Activated CD8-positive, alpha-beta memory T cell treated with anti-CD3 and anti-CD28 coated beads, Interleukin-2, amount 10 ng/mL, durations not matched to agents 7 days and 5 days (primary cell): Measurements from ENCODE around the gene PTPRF. TPM values are rescaled to one million over a fixed set of nuclear protein-coding genes. Genes with fewer than 3 reads are reported as not detected.
"Not testable (repeated sequence)": the region's sequence is repeated elsewhere in the genome, so short reads cannot be mapped to it uniquely, and the experiment has no call there.

Experiments used
- ATAC-seq: fragments of 150-1000 bp; cut with Tn5 transposase; one replicate; pipeline ENCODE4 v1.10.0; 2021; ENCODE audit warnings: moderate library complexity
- CTCF ChIA-PET: fragments of 350-600 bp; sonication (Branson Sonifier 250); formaldehyde crosslinking; loops from one replicate; lab custom pipeline; 2021; ENCODE audit warnings: antibody characterized with exemption; lab: Charles Lee
- DNase-seq: peaks from one replicate; pipeline ENCODE4 v3.0.0-alpha.2; 2020
- H3K27ac Mint-ChIP-seq: one replicate; pipeline ENCODE4 v1.8.0; 2021; ENCODE audit warnings: mild to moderate bottlenecking, mixed read lengths
- H3K27me3 Mint-ChIP-seq: one replicate; pipeline ENCODE4 v1.8.0; 2021; ENCODE audit warnings: mixed read lengths
- H3K36me3 Mint-ChIP-seq: one replicate; pipeline ENCODE4 v1.8.0; 2021; ENCODE audit warnings: mild to moderate bottlenecking, mixed read lengths
- H3K4me1 Mint-ChIP-seq: one replicate; pipeline ENCODE4 v1.8.0; 2021; ENCODE audit warnings: mixed read lengths
- H3K4me3 Mint-ChIP-seq: one replicate; pipeline ENCODE4 v1.8.0; 2021; ENCODE audit warnings: mild to moderate bottlenecking, moderate library complexity, mixed read lengths
- H3K9me3 Mint-ChIP-seq: one replicate; pipeline ENCODE4 v1.8.0; 2022; ENCODE audit warnings: low read depth, mixed read lengths
- total RNA-seq, 2 experiments: library from RNA; stranded (reverse); gene quantifications; one replicate each; pipeline ENCODE4 v1.2.3, GENCODE V29; 2021

The PTPRF gene
- total RNA-seq, 2 experiments from 2014 or later: 0.23 to 0.41 TPM

- CTCF ChIA-PET: interaction anchor here (0.9 kb wide), 1 partner anchor 390 kb away, joined by 3 read pairs; no protein-coding TSS in a partner anchor
- Mint-ChIP-seq H3K4me1 (peaks cover under 1% of the 10 kb centered on the region), H3K9me3 (no peaks in the 10 kb centered on the region), H3K36me3 (no peaks in the 10 kb centered on the region), H3K27me3 (no peaks in the 10 kb centered on the region), H3K27ac (no peak overlapping the region), H3K4me3 (no peak overlapping the region)
- ATAC-seq (no peak), DNase-seq (no peak)
These were observed 14.6 kb downstream of the PTPRF start for GRCh38 chr1:43545339-43545694.

- Mint-ChIP-seq H3K36me3 (no peaks in the 10 kb centered on the region), H3K9me3 (no peaks in the 10 kb centered on the region), H3K4me1 (peaks cover 5% of the 10 kb centered on the region), H3K27ac (no peak overlapping the region), H3K4me3 (no peak overlapping the region), H3K27me3 (peaks cover 5% of the 10 kb centered on the region)
- no peak for ATAC-seq
- DNase-seq: no peak
- CTCF ChIA-PET: no interaction called here
These were observed 15.2 kb downstream of the PTPRF start for GRCh38 chr1:43545695-43546387.

GRCh38 chr1:43546388-43547100, 15.9 kb downstream of the PTPRF start:
- ATAC-seq (no peak), DNase-seq (no peak)
- H3K4me3 Mint-ChIP-seq: no peak overlapping the region
- CTCF ChIA-PET: no interaction called here
- no peak overlapping the region for H3K27ac Mint-ChIP-seq
- peaks cover 5% of the 10 kb centered on the region for H3K4me1 Mint-ChIP-seq
- no peaks in the 10 kb centered on the region for H3K36me3 Mint-ChIP-seq
- no peaks in the 10 kb centered on the region for H3K9me3 Mint-ChIP-seq
- H3K27me3 Mint-ChIP-seq: peaks cover 10% of the 10 kb centered on the region

GRCh38 chr1:43547538-43548072, 16.9 kb downstream of the PTPRF start:
- no peak overlapping the region for H3K27ac Mint-ChIP-seq
- peaks cover 5% of the 10 kb centered on the region for H3K4me1 Mint-ChIP-seq
- DNase-seq: no peak
- no peak overlapping the region for H3K4me3 Mint-ChIP-seq
- CTCF ChIA-PET: no interaction called here
- peaks cover 13% of the 10 kb centered on the region for H3K27me3 Mint-ChIP-seq
- ATAC-seq: no peak
- H3K9me3 Mint-ChIP-seq: no peaks in the 10 kb centered on the region
- no peaks in the 10 kb centered on the region for H3K36me3 Mint-ChIP-seq

GRCh38 chr1:43548285-43549271, 17.9 kb downstream of the PTPRF start:
- no peak overlapping the region for H3K4me3 Mint-ChIP-seq
- H3K36me3 Mint-ChIP-seq: no peaks in the 10 kb centered on the region
- H3K27me3 Mint-ChIP-seq: peaks cover 13% of the 10 kb centered on the region
- DNase-seq (no peak), ATAC-seq (no peak)
- H3K4me1 Mint-ChIP-seq: peaks cover 5% of the 10 kb centered on the region
- H3K27ac Mint-ChIP-seq: no peak overlapping the region
- CTCF ChIA-PET: no interaction called here
- H3K9me3 Mint-ChIP-seq: no peaks in the 10 kb centered on the region

- not testable (repeated sequence) for ATAC-seq, H3K9me3 Mint-ChIP-seq, H3K4me1 Mint-ChIP-seq, H3K4me3 Mint-ChIP-seq, H3K27ac Mint-ChIP-seq, H3K36me3 Mint-ChIP-seq, DNase-seq
- peaks cover 13% of the 10 kb centered on the region for H3K27me3 Mint-ChIP-seq
- CTCF ChIA-PET: interaction anchor here (1.3 kb wide), 1 partner anchor 43 kb away, joined by 4 read pairs; no protein-coding TSS in a partner anchor
These were observed 18.7 kb downstream of the PTPRF start for GRCh38 chr1:43549394-43549793.

GRCh38 chr1:43549921-43550597, 19.4 kb downstream of the PTPRF start:
- DNase-seq (no peak), ATAC-seq (peak; percentile 66)
- CTCF ChIA-PET: interaction anchor here (0.9 to 1.3 kb wide), 2 partner anchors 20 to 43 kb away, joined by 3 to 4 read pairs; no protein-coding TSS in a partner anchor

GRCh38 chr1:43550598-43551246, 20.0 kb downstream of the PTPRF start:
- peaks cover 5% of the 10 kb centered on the region for H3K4me1 Mint-ChIP-seq
- H3K9me3 Mint-ChIP-seq: no peaks in the 10 kb centered on the region
- no peak for DNase-seq
- ATAC-seq: no peak
- peaks cover 13% of the 10 kb centered on the region for H3K27me3 Mint-ChIP-seq
- H3K4me3 Mint-ChIP-seq: peak overlapping the region; percentile 32
- no peaks in the 10 kb centered on the region for H3K36me3 Mint-ChIP-seq
- no peak overlapping the region for H3K27ac Mint-ChIP-seq
- CTCF ChIA-PET: interaction anchor here (0.9 to 1.3 kb wide), 2 partner anchors 21 to 44 kb away, joined by 3 to 4 read pairs; no protein-coding TSS in a partner anchor

More at GRCh38 chr1:43549921-43550597, 19.4 kb downstream of the PTPRF start:
- Mint-ChIP-seq H3K4me3 (peak overlapping the region; percentile 32), H3K9me3 (no peaks in the 10 kb centered on the region), H3K4me1 (peaks cover 5% of the 10 kb centered on the region), H3K27ac (no peak overlapping the region), H3K36me3 (no peaks in the 10 kb centered on the region), H3K27me3 (peaks cover 13% of the 10 kb centered on the region)

GRCh38 chr1:43551396-43551888, 20.8 kb downstream of the PTPRF start:
- ATAC-seq (no peak), DNase-seq (no peak)
- Mint-ChIP-seq H3K27me3 (peaks cover 13% of the 10 kb centered on the region), H3K4me1 (peaks cover 5% of the 10 kb centered on the region), H3K4me3 (no peak overlapping the region), H3K9me3 (no peaks in the 10 kb centered on the region), H3K36me3 (no peaks in the 10 kb centered on the region), H3K27ac (no peak overlapping the region)
- CTCF ChIA-PET: no interaction called here

- Mint-ChIP-seq H3K27me3 (peaks cover 13% of the 10 kb centered on the region), H3K27ac (no peak overlapping the region), H3K4me3 (no peak overlapping the region), H3K9me3 (no peaks in the 10 kb centered on the region), H3K4me1 (peaks cover 5% of the 10 kb centered on the region), H3K36me3 (no peaks in the 10 kb centered on the region)
- CTCF ChIA-PET: no interaction called here
- no peak for DNase-seq
- ATAC-seq: no peak
These were observed 21.5 kb downstream of the PTPRF start for GRCh38 chr1:43552059-43552742.

- CTCF ChIA-PET: no interaction called here
- peaks cover 13% of the 10 kb centered on the region for H3K27me3 Mint-ChIP-seq
- no peak overlapping the region for H3K4me3 Mint-ChIP-seq
- no peak for DNase-seq
- H3K27ac Mint-ChIP-seq: no peak overlapping the region
- no peak for ATAC-seq
- peaks cover 5% of the 10 kb centered on the region for H3K4me1 Mint-ChIP-seq
- H3K36me3 Mint-ChIP-seq: no peaks in the 10 kb centered on the region
- H3K9me3 Mint-ChIP-seq: no peaks in the 10 kb centered on the region
These were observed 22.1 kb downstream of the PTPRF start for GRCh38 chr1:43552813-43553212.
